CD14-positive monocyte (primary cell): ENCODE results near the gene RASA2. TPM values are rescaled to one million over a fixed set of nuclear protein-coding genes. Genes with fewer than 3 reads are reported as not detected.

Source experiments
- DNase-seq, 3 donors: peaks; one replicate each; pipeline ENCODE4 v3.0.0-alpha.2; 2011 to 2022
- H2AFZ ChIP-seq: 2 replicates; pipeline ENCODE4 v1.6.0; 2012; ENCODE audit warnings: mild to moderate bottlenecking, low read depth, low read length, inconsistent platforms; ENCODE audit not compliant: insufficient read depth, poor library complexity, severe bottlenecking
- H3K27ac ChIP-seq, 2 donors: 1 replicate in 1 of 2; 2 replicates in 1 of 2; pipeline ENCODE4 v1.5.1; 2012 to 2013; ENCODE audit warnings: low read length in 2 of 2, control low read depth in 1 of 2, inconsistent platforms in 1 of 2, low read depth in 1 of 2, mild to moderate bottlenecking in 1 of 2
- H3K27me3 ChIP-seq, 2 donors: one replicate each; pipeline versions ENCODE4 v1.6.0 to v1.6.1; 2011 to 2013; ENCODE audit warnings: low read length in 2 of 2; ENCODE audit not compliant: control insufficient read depth in 2 of 2, insufficient read depth in 2 of 2
- H3K36me3 ChIP-seq, 2 donors: replicated peaks in 1 of 2; 1 replicate in 1 of 2; 2 replicates in 1 of 2; pipeline versions ENCODE4 v1.5.1 to v1.6.1; 2012 to 2013; ENCODE audit warnings: low read length in 2 of 2, control low read depth in 1 of 2, inconsistent platforms in 1 of 2, mild to moderate bottlenecking in 1 of 2; ENCODE audit not compliant: insufficient read depth in 2 of 2, control insufficient read depth in 1 of 2
- H3K4me1 ChIP-seq, 2 donors: 1 replicate in 1 of 2; 2 replicates in 1 of 2; pipeline versions ENCODE4 v1.5.1 to v1.6.1; 2012 to 2013; ENCODE audit warnings: low read length in 2 of 2, control low read depth in 1 of 2, inconsistent platforms in 1 of 2, mild to moderate bottlenecking in 1 of 2, moderate library complexity in 1 of 2; ENCODE audit not compliant: insufficient read depth in 2 of 2, control insufficient read depth in 1 of 2
- H3K4me2 ChIP-seq: replicated peaks from 2 replicates; pipeline ENCODE3; 2012; ENCODE audit warnings: low read length, moderate library complexity, mild to moderate bottlenecking; ENCODE audit not compliant: poor library complexity, severe bottlenecking; ENCODE audit errors: extremely low read depth
- H3K4me3 ChIP-seq, 3 experiments: fragments of 200-600 bp in 1 of 3; sonication (generic) in 1 of 3; replicated peaks in 1 of 3; 1 replicate in 2 of 3; 2 replicates in 1 of 3; pipeline ENCODE4 v1.5.1; 2011 to 2013; ENCODE audit warnings: low read length in 3 of 3, mild to moderate bottlenecking in 3 of 3, control low read depth in 2 of 3, low read depth in 2 of 3, inconsistent platforms in 1 of 3, moderate library complexity in 1 of 3
- H3K79me2 ChIP-seq: 2 replicates; pipeline ENCODE4 v1.6.0; 2012; ENCODE audit warnings: mild to moderate bottlenecking, control low read depth, inconsistent platforms, low read length, moderate library complexity; ENCODE audit not compliant: insufficient read depth
- H3K9ac ChIP-seq: 2 replicates; pipeline ENCODE4 v1.6.0; 2017; ENCODE audit warnings: low read length, mild to moderate bottlenecking; ENCODE audit not compliant: insufficient read depth, poor library complexity, severe bottlenecking
- H3K9me3 ChIP-seq, 2 donors: replicated peaks in 1 of 2; 1 replicate in 1 of 2; 2 replicates in 1 of 2; pipeline versions ENCODE4 v1.5.1 to v1.6.1; 2012 to 2013; ENCODE audit warnings: low read length in 2 of 2, control low read depth in 1 of 2; ENCODE audit not compliant: control insufficient read depth in 1 of 2, insufficient read depth in 1 of 2
- H4K20me1 ChIP-seq: 2 replicates; pipeline ENCODE4 v1.6.0; 2012; ENCODE audit warnings: mild to moderate bottlenecking, low read length, control low read depth, moderate library complexity; ENCODE audit not compliant: insufficient read depth
- H3K27ac Mint-ChIP-seq, 7 donors: one replicate each; pipeline ENCODE4 v1.8.0; 2020; ENCODE audit warnings: mild to moderate bottlenecking in 7 of 7, mixed read lengths in 7 of 7, moderate library complexity in 6 of 7, inconsistent platforms in 2 of 7
- H3K27me3 Mint-ChIP-seq, 3 donors: one replicate each; pipeline ENCODE4 v1.8.0; 2021 to 2022; ENCODE audit warnings: low read depth in 3 of 3, mild to moderate bottlenecking in 3 of 3, mixed read lengths in 3 of 3, moderate library complexity in 3 of 3, inconsistent platforms in 1 of 3
- H3K36me3 Mint-ChIP-seq, 2 donors: one replicate each; pipeline ENCODE4 v1.8.0; 2020; ENCODE audit warnings: mixed read lengths in 2 of 2, inconsistent platforms in 1 of 2, mild to moderate bottlenecking in 1 of 2
- H3K4me1 Mint-ChIP-seq: one replicate; pipeline ENCODE4 v1.8.0; 2020; ENCODE audit warnings: mild to moderate bottlenecking, mixed read lengths
- H3K4me3 Mint-ChIP-seq, 2 donors: one replicate each; pipeline ENCODE4 v1.8.0; 2020; ENCODE audit warnings: mild to moderate bottlenecking in 2 of 2, mixed read lengths in 2 of 2, moderate library complexity in 1 of 2
- H3K9me3 Mint-ChIP-seq, 7 donors: one replicate each; pipeline ENCODE4 v1.8.0; 2020 to 2022; ENCODE audit warnings: mixed read lengths in 7 of 7, mild to moderate bottlenecking in 6 of 7, moderate library complexity in 6 of 7, inconsistent platforms in 2 of 7
- CTCF ChIP-seq: fragments of 200-600 bp; IDR thresholded peaks from one replicate; pipeline ENCODE4 v1.8.0; 2022; ENCODE audit warnings: antibody characterized with exemption, mild to moderate bottlenecking
- whole genome bisulfite sequencing: methylation state at CpG from one replicate; pipeline ENCODE4 v1.1.5; 2013; ENCODE audit warnings: missing lambda C conversion rate; ENCODE audit not compliant: insufficient coverage; 5-methylcytosine and 5-hydroxymethylcytosine counted together
- intact Hi-C, 2 donors: fragments of 100-400 bp; cut with micrococcal nuclease; formaldehyde crosslinking; loops; one replicate each; pipeline versions ENCODE4 v1.15.0 to v1.15.1; 2023
- polyA plus RNA-seq, 3 donors: library from polyadenylated mRNA; depleted of rRNA in 1 of 3; unstranded in 2 of 3; stranded (reverse) in 1 of 3; fragments of 300-500 nt in 2 of 3; fragments of >200 nt in 1 of 3; fragmentation: Illumina TruSeq in 2 of 3; gene quantifications; 1 replicate in 2 of 3; 2 replicates in 1 of 3; pipeline ENCODE4 v1.2.3, GENCODE V29; 2012 to 2021

RASA2 gene
- polyA plus RNA-seq, 3 donors, result 7.0 to 13.5 (median 8.8) TPM

- Histone ChIP-seq H3K4me1 (peaks cover 14 to 18% of the 10 kb centered on the region in 2 donors), H3K36me3 (peaks cover 19 to 78% of the 10 kb centered on the region in 2 donors), H3K79me2 (peaks cover 9% of the 10 kb centered on the region), H3K9me3 (no peaks in the 10 kb centered on the region), H3K4me3 (no peak overlapping the region), H4K20me1 (peaks cover 32% of the 10 kb centered on the region), H3K9ac (no peak overlapping the region), H3K4me2 (no peak overlapping the region), H3K27me3 (no peaks in the 10 kb centered on the region), H3K27ac (no peak overlapping the region), H2AFZ (no peak overlapping the region)
- peak overlapping the region in 1 of 7 donors; percentile 17 for H3K27ac Mint-ChIP-seq
- H3K36me3 Mint-ChIP-seq, result peaks cover 57 to 64% of the 10 kb centered on the region in 2 donors
- no peak overlapping the region for H3K4me3 Mint-ChIP-seq
- peaks cover 8 to 24% (median 13%) of the 10 kb centered on the region in 7 donors for H3K9me3 Mint-ChIP-seq
- intact Hi-C loops, result no loop called here
- H3K27me3 Mint-ChIP-seq, result no peaks in the 10 kb centered on the region
- peaks cover 21% of the 10 kb centered on the region for H3K4me1 Mint-ChIP-seq
- no CpG with 5 or more reads among the region's 2 CpGs for WGBS
- no peak for DNase-seq
- TF ChIP-seq CTCF, result no peak
Measured at GRCh38 chr3:141550926-141551665, 64.3 kb downstream of the RASA2 start.

GRCh38 chr3:141552440-141552991 is 65.7 kb downstream of the RASA2 start:
- Histone ChIP-seq H3K4me2 (no peak overlapping the region), H3K9me3 (no peaks in the 10 kb centered on the region), H3K4me1 (peaks cover 14 to 19% of the 10 kb centered on the region in 2 donors), H3K36me3 (peaks cover 29 to 78% of the 10 kb centered on the region in 2 donors), H3K4me3 (no peak overlapping the region), H4K20me1 (peaks cover 32% of the 10 kb centered on the region), H3K27me3 (no peaks in the 10 kb centered on the region), H3K27ac (no peak overlapping the region), H2AFZ (no peak overlapping the region), H3K79me2 (peaks cover 9% of the 10 kb centered on the region), H3K9ac (no peak overlapping the region)
- Mint-ChIP-seq H3K9me3 (peaks cover 3 to 19% (median 8%) of the 10 kb centered on the region in 7 donors), H3K4me1 (peaks cover 18% of the 10 kb centered on the region), H3K4me3 (no peak overlapping the region), H3K36me3 (peaks cover 46 to 52% of the 10 kb centered on the region in 2 donors), H3K27ac (peak overlapping the region in 1 of 7 donors; percentile 77), H3K27me3 (no peaks in the 10 kb centered on the region)
- no peak for TF ChIP-seq CTCF
- intact Hi-C loops, result no loop called here
- no CpG with 5 or more reads among the region's 2 CpGs for WGBS
- no peak for DNase-seq
